HG02970 (cell line): ENCODE data around the gene RHEB.
"Not testable (repeated sequence)": the region's sequence is repeated elsewhere in the genome, so short reads cannot be mapped to it uniquely, and the experiment has no call there.

Experiments
- ATAC-seq: cut with Tn5 transposase; IDR thresholded peaks from one replicate; pipeline ENCODE4 v1.9.1; 2021; ENCODE audit warnings: mild to moderate bottlenecking, moderate library complexity, moderate number of reproducible peaks; ENCODE audit not compliant: unreplicated experiment, low FRiP score

Gene RHEB

DNA sequence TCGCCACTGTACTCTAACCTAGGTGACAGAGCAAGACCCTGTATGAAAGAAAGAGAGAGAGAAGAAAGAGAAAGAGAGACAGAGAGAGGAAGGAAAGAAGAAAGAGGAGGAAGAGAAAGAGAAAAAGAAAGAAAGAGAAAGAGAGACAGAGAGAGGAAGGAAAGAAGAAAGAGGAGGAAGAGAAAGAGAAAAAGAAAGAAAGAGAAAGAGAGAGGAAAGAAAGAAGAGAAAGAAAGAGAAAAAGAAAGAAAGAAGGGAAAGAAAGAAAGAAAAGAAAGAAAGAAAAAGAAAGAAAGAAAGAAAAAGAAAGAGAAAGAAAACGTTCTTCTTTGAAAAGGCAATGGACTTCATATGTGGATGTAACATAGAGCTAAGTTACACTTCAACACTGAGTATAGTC is 16.5 kb upstream of the RHEB start:
- ATAC-seq, result not testable (repeated sequence)

DNA sequence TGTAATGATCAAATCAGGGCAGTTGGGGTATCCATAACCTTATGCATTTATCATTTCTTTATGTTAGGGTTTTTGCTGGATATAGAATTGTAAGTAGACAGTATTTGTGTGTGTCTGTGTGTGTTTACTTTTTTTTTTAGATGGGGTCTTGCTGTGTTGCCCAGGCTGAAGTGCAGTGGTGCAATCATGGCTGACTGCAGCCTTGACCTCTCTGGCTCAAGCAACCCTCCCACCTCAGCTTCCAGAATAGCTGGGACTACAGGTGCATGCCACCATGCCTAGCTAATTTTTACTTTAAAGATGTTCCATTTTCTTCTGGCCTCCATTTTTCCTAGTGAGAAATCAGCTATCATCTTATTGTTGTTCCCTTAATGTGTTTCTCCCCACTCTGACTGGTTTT is 10.1 kb upstream of the RHEB start:
- ATAC-seq, result no peak

GRCh38 chr7:151524845-151525244 is 5.2 kb upstream of the RHEB start:
- no peak for ATAC-seq

DNA sequence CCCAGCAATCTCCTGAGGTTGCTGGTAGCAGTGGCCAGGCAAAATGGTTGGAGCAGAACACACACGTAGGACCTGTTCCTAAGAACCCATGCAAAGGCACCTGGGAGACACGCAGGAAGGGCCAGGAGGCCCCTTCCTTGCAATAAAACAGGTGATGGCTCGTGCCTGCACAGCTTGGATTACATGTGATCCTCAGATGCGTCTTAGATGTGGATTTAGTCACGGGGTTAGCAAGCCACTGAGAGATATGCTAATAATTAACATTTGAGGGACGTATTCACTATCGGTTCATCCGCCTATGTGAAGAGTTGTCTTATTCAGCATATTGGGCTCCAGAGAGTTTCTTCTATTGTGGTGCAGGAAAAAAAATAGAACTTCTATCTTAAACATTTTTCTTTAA is 4.6 kb upstream of the RHEB start:
- ATAC-seq, result no peak

GRCh38 chr7:151520419-151521261 is 945 bp upstream of the RHEB start:
- ATAC-seq, result peak; percentile 1

DNA sequence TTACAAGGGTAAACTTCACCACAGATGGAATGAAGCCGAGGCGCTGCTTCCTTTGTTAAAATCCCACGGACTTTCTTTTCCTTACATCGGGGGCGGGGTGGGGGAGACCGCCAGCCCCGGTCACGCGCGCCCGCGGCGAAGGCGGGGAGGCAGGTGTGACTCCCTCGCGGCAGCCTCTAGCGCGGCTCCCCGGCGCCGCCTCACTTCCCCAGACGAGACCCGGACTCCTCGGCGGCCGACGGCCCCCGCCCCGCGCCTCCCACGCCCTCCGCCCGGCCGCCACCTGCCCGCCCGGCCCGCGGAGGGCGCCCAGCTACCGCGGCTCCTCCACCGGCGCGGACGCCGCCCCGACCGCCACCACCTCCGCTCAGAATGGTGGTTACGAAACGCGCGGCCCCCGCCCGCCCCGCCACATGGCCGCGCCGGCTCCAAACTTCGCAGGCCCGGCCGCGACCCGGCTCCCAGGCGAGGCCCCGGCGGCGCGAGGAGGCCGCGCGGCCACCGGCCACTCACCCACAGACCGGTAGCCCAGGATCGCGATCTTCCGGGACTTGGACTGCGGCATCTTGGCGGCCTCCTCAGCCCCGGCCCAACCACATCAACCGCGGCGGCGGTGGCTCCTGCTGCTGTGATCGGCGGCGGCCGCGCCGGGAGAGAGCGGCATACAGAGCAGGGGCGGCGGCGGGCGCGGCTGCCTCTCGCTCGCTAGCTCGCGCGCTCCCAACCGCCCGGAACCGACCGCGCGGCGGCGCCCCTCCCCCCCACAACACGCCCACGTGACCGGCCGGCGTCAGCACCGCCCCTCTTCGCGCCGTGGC is 539 bp downstream of the RHEB start:
- ATAC-seq, result peak; percentile 53

- ATAC-seq, result no peak
Observed at GRCh38 chr7:151518105-151518946, 1.4 kb downstream of the RHEB start.

GRCh38 chr7:151517601-151518104 is 2.0 kb downstream of the RHEB start:
- ATAC-seq, result no peak

DNA sequence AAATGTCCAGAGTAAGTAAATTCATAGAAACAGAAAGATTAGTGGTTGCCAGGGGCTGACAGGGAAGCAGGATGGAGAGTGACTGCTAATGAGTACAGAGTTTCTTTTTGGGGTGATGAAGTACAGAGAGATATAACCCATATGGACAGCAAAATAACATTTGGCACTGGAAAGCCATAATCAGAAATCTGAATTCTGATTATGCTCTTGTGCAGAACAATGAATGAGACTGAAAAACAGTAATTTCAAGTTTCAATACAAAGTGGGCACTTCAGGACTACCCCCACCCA is 4.5 kb downstream of the RHEB start:
- no peak for ATAC-seq

- no peak for ATAC-seq
Observed at GRCh38 chr7:151514461-151515275, 5.0 kb downstream of the RHEB start.

DNA sequence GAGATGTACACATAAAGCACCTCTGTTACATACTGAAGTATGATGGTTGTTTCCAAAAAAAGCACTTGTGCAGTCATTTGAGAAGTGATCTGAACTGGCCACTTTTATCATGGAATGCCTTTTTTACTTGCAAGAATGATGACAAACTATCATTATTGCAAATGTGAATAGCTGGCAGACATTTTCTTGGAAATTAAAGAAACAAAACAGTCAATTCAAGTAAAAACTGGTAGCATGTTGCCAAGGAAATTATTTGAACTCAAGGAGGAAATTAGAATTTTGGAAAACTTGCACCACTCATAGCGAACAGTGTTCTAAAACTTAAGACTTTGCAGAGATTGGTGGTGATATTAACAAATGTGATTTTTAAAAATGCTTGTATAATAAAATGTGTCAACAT is 6.6 kb downstream of the RHEB start:
- ATAC-seq, result no peak

DNA sequence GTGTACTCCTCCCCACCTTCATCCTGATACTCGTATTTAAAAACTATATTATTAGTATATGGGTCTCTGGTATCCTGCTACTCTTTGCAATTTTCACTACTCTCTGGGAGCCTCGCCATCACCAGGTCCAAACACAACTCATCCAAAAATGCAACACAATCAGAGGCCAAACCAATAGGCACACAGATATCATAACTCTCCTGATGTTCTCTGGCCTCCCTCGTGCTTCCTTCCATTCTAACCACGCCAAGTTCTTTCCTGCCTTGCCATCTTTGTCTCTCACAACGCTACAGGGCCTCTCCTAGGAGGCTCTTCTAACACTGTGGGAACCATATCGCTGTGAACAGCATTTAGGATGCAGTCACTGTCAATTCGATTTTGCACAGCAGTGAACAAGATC is 7.3 kb downstream of the RHEB start:
- ATAC-seq, result no peak

DNA sequence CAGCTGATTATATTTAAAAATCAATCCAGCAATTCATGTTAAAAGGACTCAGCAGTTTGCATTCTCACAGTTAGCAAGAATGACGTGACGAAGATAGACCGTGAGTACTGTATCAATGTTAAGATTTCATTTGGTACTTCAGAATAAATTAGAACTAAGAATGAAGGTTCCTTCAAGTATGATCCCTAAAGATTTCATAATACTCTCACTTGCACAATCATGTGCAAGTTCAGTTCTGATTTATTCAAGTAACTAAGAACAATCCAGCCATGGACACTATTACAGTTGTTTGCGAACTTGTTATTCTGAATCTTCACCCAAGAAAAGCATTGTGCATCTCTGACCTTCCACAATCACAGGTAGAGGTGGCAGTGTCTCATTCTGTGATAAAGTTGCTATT is 7.7 kb downstream of the RHEB start:
- no peak for ATAC-seq

DNA sequence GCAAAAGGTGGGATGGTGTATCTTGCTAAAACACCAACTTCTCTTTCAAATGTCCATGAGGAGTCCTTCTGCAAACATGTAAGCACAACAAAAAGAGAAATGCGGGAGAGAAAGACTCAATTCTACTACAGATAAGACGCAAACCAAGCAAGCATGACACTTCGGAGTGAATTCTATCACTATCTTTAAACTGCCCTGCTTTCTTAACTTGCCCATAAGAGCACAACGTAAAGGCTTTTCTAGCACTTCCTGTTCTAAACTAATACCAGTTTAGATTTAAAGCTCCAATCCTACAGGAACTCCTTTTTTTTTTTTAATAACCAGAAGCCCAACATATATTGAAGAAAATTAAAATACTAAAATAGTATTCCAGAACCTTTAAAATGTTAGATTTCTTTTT is 8.4 kb downstream of the RHEB start:
- no peak for ATAC-seq

GRCh38 chr7:151509670-151510333 is 9.9 kb downstream of the RHEB start:
- no peak for ATAC-seq

DNA sequence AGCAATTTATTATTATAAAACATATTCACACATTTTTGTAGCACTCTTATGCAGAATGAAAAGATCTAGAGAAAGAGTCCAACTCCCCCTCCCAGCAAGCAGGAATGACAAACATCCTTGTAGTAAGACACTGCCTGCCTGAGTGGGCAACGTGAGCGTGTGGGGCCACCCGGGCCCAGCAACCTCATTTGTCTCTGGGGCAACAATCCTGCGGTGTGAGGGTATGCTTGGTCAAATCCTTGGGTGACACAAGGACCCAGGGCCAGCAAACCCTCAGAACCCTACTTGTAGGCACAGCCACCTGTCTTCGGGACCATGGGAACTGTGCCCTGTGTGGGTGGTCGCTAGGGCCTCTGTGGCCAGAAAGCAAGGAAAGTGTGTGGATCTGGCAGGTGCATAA is 10.7 kb downstream of the RHEB start:
- ATAC-seq, result no peak

GRCh38 chr7:151507806-151508205 is 11.9 kb downstream of the RHEB start:
- ATAC-seq, result no peak

DNA sequence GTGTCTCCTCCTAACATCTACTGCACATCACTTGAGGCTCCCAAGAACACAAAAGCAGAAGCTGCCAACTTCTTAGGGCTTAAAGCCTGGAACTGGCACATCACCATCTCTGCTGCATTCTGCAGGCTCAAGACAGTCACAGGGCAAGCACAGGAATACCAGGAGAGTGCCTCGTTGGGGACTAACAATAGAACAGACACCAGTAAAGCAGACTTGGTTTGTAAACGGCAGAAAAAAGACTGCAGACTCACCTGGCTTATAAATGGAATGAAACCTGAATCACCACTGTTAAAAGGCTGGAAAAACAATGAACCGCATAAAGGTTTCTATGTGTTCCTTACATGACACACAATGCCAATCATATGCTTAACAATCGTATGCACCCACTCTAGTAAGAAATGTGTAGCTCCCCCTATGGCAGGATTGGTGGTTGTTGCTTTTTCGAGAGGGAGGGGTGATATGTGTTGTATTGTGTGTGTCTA is 12.8 kb downstream of the RHEB start:
- ATAC-seq, result no peak

DNA sequence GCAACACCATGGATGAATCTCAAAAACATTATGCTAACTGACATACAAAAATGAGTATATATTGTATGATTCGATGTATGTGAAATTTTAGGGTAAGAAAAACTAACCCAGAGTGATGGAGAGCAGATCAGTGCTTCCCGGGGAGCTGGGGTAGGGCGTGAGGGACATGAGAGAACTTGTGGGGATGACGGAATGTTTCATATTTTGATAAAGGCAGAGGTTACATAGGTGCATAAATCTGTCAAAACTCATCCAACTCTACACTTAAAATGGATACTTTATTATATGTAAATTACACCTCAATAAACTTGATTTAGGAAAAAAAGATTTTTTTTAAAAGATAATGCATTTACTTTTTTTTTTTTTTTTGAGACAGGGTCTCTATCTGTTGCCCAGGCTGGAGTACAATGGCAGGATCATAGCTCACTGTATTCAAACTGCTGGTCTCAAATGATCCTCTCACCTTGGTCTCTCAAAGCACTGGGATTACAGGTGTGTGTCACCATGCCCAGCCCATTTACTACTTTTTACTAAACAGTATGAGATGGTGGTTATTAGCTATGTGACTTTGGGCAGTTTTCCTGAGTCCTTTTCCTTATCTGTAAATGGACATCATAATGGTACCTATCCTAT is 13.7 kb downstream of the RHEB start:
- no peak for ATAC-seq
